GM20000 (cell line): Measurements from ENCODE around the gene CD163L1.

ENCODE experiments used
- DNase-seq: peaks from one replicate; pipeline ENCODE4 v3.0.0; 2012; ENCODE audit warnings: low spot score
- TF ChIP-seq, protein P1 (sequence below): IDR thresholded peaks from 2 replicates; pipeline ENCODE4 v1.5.1; 2012; ENCODE audit warnings: mild to moderate bottlenecking, control low read depth; ENCODE audit errors: extremely low read depth, missing control alignments

CD163L1 gene

DNA sequence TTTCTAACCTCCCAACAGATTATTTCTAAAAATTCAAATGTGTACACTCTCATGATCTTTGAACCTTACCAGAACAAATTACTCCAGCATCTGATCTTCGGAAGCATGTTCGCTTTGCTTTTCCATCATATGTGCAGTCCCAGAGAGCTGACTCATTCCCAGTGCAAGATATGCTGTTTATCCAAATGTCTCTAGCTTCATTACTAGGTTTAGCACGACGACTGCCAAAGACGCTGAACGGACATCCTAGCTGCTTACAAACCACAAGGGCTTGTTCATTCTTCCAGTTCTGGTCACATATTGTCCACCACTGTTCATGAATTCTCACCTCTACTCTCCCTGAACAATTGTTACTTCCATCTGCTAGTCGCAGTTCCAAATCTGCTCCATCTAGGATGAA is 40.5 kb downstream of the CD163L1 start:
- no peak for DNase-seq
- TF ChIP-seq, protein P1, sequence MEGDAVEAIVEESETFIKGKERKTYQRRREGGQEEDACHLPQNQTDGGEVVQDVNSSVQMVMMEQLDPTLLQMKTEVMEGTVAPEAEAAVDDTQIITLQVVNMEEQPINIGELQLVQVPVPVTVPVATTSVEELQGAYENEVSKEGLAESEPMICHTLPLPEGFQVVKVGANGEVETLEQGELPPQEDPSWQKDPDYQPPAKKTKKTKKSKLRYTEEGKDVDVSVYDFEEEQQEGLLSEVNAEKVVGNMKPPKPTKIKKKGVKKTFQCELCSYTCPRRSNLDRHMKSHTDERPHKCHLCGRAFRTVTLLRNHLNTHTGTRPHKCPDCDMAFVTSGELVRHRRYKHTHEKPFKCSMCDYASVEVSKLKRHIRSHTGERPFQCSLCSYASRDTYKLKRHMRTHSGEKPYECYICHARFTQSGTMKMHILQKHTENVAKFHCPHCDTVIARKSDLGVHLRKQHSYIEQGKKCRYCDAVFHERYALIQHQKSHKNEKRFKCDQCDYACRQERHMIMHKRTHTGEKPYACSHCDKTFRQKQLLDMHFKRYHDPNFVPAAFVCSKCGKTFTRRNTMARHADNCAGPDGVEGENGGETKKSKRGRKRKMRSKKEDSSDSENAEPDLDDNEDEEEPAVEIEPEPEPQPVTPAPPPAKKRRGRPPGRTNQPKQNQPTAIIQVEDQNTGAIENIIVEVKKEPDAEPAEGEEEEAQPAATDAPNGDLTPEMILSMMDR = no peak

DNA sequence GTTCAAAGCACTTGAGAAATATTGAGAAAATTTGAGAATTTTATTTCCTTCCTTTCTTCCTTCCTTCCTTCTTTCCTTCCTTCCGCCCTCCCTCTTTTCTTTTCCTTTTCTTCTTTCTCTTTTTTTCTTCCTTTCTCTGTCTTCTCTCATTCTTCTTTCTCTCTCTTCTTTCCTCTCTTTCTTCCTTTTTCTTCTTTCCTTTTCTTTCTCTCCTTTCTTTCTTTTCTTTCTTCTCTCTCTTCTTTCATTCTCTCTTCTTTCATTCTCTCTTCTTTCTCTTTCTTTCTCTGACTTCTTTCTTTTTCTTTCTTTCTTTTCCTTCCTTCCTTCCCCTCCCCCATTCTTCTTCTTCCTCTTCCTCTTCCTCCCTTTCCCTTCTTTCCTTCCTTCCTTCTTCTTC is 44.9 kb downstream of the CD163L1 start:
- no peak for DNase-seq
- TF ChIP-seq, protein P1 = no peak

DNA sequence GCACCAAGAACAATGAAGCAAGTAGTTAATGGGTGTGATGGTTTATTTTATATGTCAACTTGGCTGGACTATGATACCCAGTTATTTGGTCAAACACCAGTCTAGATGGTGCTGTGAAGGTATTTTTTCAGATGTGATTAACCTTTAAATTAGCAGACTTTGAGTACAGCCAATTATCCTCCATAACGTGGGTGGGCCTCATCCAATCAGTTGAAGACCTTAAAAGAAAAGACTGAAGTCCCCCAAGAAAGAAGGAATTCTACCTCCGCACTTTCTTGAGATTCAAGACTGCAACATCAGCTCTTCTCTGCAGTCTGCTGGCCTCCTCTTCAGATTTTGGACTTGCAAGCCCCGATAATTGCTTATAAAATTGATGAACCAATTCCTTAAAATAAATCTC is 47.5 kb downstream of the CD163L1 start:
- no peak for DNase-seq
- TF ChIP-seq, protein P1 = no peak

DNA sequence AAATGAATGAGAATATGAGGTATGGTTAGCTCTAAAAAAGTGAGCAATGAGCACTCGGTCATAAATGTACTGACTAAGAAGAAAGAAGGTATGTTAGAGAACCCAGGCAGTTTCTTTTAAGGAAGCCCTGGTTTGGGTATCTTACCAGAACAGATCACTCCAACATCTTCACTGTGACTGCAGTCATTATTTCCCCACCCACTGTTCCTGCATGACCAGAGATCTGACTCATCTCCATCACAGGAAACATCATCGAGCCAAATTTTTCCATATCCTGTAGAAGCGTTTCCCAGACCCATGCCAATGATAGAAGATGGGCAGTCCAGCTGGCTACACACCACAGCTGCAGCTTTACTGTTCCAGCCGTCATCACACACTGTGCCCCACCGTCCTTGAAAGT is 48.0 kb downstream of the CD163L1 start:
- DNase-seq = no peak
- TF ChIP-seq, protein P1 = no peak

DNA sequence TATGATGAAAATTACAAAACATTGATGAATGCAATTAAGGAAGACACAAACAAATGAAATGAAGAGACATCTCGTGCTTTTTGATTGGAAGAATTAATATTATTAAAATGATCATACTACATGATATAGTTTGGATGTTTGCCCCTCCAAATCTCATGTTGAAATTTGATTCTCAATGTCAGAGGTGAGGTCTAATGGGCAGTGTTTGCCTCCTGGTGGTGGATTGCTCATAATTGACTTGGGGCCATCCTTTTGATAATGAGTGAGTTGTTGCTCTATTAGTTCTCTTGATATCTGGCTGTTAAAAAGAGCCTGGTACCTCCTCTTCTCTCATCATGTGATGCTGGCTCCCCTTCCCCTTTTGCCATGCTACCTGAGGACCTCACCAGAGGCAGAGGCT is 56.7 kb downstream of the CD163L1 start:
- DNase-seq = no peak
- TF ChIP-seq, protein P1 = no peak

DNA sequence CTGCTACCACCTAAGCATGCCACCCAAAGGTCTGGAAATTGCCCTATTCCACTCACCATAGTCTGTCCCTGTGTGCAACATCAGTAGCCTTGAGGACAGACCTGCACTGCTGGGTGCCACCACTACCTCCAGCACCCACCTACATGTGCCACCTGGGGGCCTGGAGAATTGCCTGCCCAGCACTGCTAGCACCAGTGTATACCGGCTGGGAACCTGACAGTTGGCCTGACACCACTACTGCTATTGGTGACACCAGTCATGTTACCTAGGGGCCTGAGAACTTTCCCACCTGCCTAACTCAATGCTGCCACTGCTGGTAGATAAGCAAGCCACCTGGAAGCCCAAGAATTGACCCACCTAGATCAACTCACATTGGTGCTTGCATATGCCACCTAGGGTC is 60.8 kb downstream of the CD163L1 start:
- DNase-seq = no peak
- TF ChIP-seq, protein P1 = no peak

DNA sequence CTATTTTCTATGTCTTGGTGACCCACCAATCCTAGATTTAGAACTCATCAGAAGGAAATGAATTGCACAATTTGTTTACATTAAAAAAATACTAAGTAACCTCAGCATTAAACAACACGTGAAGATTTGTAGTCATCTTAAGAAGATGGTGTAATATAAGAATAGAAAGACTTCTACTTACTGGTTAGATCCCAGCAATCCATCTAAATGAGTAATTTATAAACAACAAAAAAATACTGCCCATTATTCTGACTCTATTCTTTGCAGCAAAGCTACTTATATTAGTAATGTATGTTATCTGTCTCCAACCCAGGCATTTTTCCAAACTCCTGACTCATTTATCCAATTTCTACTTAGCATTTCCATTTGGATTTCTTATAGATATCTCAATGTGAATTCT is 67.8 kb downstream of the CD163L1 start:
- TF ChIP-seq, protein P1 = no peak
- no peak for DNase-seq
